ENCODE data around the gene KRTAP3-2. TPM values are rescaled to one million over a fixed set of nuclear protein-coding genes. Genes with fewer than 3 reads are reported as not detected.

The KRTAP3-2 gene
- total RNA-seq, 2 experiments from 2014 or later = not detected

DNA sequence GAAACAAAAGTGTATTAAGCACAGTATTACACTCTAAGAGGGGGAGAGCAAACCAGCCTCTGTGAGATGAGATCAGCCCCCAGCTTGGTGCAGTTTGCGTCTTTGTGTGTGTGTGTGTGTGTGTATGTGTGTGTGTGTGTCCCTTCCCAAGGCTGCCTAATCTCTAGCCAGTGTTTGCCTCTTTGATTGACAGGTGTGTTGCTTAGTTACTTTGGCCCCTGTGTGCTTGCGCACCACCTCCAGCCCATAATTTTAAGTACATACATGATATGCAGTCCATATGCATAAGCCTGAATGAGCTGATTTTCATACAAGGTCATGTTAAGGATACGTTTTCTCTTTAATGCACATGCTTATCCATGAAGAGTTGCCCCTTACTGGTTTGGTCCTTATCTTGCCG is 2.1 kb upstream of the KRTAP3-2 start:
- Histone ChIP-seq H3K9me2 (ENCODE audit: insufficient read depth, low read length) (no peaks in the 10 kb centered on the region), H3K36me3 (ENCODE audit: insufficient read depth, low read length) (no peaks in the 10 kb centered on the region), H3K4me3 (ENCODE audit: low read depth, low read length, poor library complexity, severe bottlenecking) (no peak overlapping the region), H3K79me2 (ENCODE audit: insufficient read depth, low read depth, low read length) (no peaks in the 10 kb centered on the region), H3K27ac (ENCODE audit: low read depth, low read length, poor library complexity, severe bottlenecking) (no peak overlapping the region), H3K4me2 (ENCODE audit: low read length) (no peak overlapping the region), H3K9me3 (ENCODE audit: low read length) (no peaks in the 10 kb centered on the region), H4K20me1 (ENCODE audit: insufficient read depth, low read length) (no peaks in the 10 kb centered on the region), H2AFZ (ENCODE audit: low read length) (no peak overlapping the region), H3K4me1 (ENCODE audit: insufficient read depth, low read length, poor library complexity, severe bottlenecking) (no peaks in the 10 kb centered on the region)
- POLR2A ChIA-PET = no interaction called here
- TF ChIP-seq CTCF (conservative IDR thresholded peaks at IDR 0.05; ENCODE audit: low read length) = no peak
- no peak for TF ChIP-seq EZH2phosphoT487 (IDR thresholded peaks at IDR 0.05; ENCODE audit: borderline replicate concordance, low read depth, low read length)
- DNase-seq (ENCODE audit: low spot score) = no peak
- CTCF ChIA-PET (ENCODE audit: unreplicated experiment) = no interaction called here
- no TSS peak for BruUV-seq (replicated peaks)
- intact Hi-C loops (cut with micrococcal nuclease; ENCODE audit: unreplicated experiment) = no loop called here

DNA sequence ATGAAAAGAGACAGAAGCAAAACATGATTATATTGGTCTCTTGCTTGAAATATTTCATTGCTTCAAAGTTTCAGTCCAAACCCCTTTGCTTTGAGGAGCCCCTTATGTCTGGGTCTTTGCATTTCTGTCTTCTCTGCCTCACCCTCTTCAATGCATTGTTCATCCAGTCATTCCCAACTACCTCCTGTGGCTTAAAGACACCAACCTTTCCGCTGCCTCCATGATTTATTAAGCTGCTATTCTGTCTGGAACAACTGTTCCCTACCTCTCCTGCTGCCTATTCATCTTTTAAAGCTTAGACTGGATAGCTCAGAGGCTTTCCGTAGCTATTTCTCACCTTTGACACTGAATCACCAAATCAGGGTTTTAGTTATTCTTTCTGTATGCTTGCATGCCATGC is 2.3 kb downstream of the KRTAP3-2 start:
- no peak overlapping the region for H3K4me3 ChIP-seq (ENCODE audit: low read depth, low read length, poor library complexity, severe bottlenecking)
- no peak for DNase-seq (ENCODE audit: low spot score)
- intact Hi-C loops (cut with micrococcal nuclease; ENCODE audit: unreplicated experiment) = no loop called here
- no peaks in the 10 kb centered on the region for H3K4me1 ChIP-seq (ENCODE audit: insufficient read depth, low read length, poor library complexity, severe bottlenecking)
- H3K79me2 ChIP-seq (ENCODE audit: insufficient read depth, low read depth, low read length) = no peaks in the 10 kb centered on the region
- no peaks in the 10 kb centered on the region for H3K9me3 ChIP-seq (ENCODE audit: low read length)
- no peak overlapping the region for H3K27ac ChIP-seq (ENCODE audit: low read depth, low read length, poor library complexity, severe bottlenecking)
- H3K36me3 ChIP-seq (ENCODE audit: insufficient read depth, low read length) = no peaks in the 10 kb centered on the region
- no peak overlapping the region for H2AFZ ChIP-seq (ENCODE audit: low read length)
- no peak overlapping the region for H3K4me2 ChIP-seq (ENCODE audit: low read length)
- BruUV-seq (replicated peaks) = no TSS peak
- H4K20me1 ChIP-seq (ENCODE audit: insufficient read depth, low read length) = no peaks in the 10 kb centered on the region
- TF ChIP-seq EZH2phosphoT487 (IDR thresholded peaks at IDR 0.05; ENCODE audit: borderline replicate concordance, low read depth, low read length) = no peak
- TF ChIP-seq CTCF (conservative IDR thresholded peaks at IDR 0.05; ENCODE audit: low read length) = no peak
- H3K9me2 ChIP-seq (ENCODE audit: insufficient read depth, low read length) = no peaks in the 10 kb centered on the region
- CTCF ChIA-PET (ENCODE audit: unreplicated experiment) = no interaction called here
- POLR2A ChIA-PET = no interaction called here

- no peaks in the 10 kb centered on the region for H3K4me1 ChIP-seq (ENCODE audit: insufficient read depth, low read length, poor library complexity, severe bottlenecking)
- H3K79me2 ChIP-seq (ENCODE audit: insufficient read depth, low read depth, low read length) = no peaks in the 10 kb centered on the region
- TF ChIP-seq EZH2phosphoT487 (IDR thresholded peaks at IDR 0.05; ENCODE audit: borderline replicate concordance, low read depth, low read length) (no peak), CTCF (conservative IDR thresholded peaks at IDR 0.05; ENCODE audit: low read length) (no peak)
- no peaks in the 10 kb centered on the region for H3K9me2 ChIP-seq (ENCODE audit: insufficient read depth, low read length)
- ChIA-PET POLR2A (no interaction called here), CTCF (ENCODE audit: unreplicated experiment) (no interaction called here)
- H3K36me3 ChIP-seq (ENCODE audit: insufficient read depth, low read length) = no peaks in the 10 kb centered on the region
- no peak overlapping the region for H3K27ac ChIP-seq (ENCODE audit: low read depth, low read length, poor library complexity, severe bottlenecking)
- BruUV-seq (replicated peaks) = no TSS peak
- no peaks in the 10 kb centered on the region for H3K9me3 ChIP-seq (ENCODE audit: low read length)
- DNase-seq (ENCODE audit: low spot score) = no peak
- intact Hi-C loops (cut with micrococcal nuclease; ENCODE audit: unreplicated experiment) = no loop called here
- no peak overlapping the region for H3K4me2 ChIP-seq (ENCODE audit: low read length)
- no peak overlapping the region for H3K4me3 ChIP-seq (ENCODE audit: low read depth, low read length, poor library complexity, severe bottlenecking)
- no peaks in the 10 kb centered on the region for H4K20me1 ChIP-seq (ENCODE audit: insufficient read depth, low read length)
- H2AFZ ChIP-seq (ENCODE audit: low read length) = no peak overlapping the region
Measured at GRCh38 chr17:40996829-40997228, 2.9 kb downstream of the KRTAP3-2 start.

All from OCI-LY7 (cell line).